Measurements from ENCODE around the gene MRPL48. TPM values are rescaled to one million over a fixed set of nuclear protein-coding genes. Genes with fewer than 3 reads are reported as not detected.
A peak's percentile ranks its signal among the peaks of the same experiment; 100 is the strongest.

The MRPL48 gene
- total and polyA plus RNA-seq, 10 of the 15 experiments (the other 5 are each of a cell fraction or from before 2014, with no cell fraction given) = 46.7 to 159 (median 83.4) TPM

- TF ChIP-seq E2F4 (IDR thresholded peaks at IDR 0.05; ENCODE audit: low read depth, low read length) = 0 out of 2 replicates have a peak, but pooled peaks have one; percentile 12
- no peak for TF ChIP-seq ZNF24 (IDR thresholded peaks at IDR 0.05)
- no peak for TF ChIP-seq NFXL1 (IDR thresholded peaks at IDR 0.05; ENCODE audit: borderline replicate concordance)
- peak; percentile 85 for TF ChIP-seq POLR2A (IDR thresholded peaks at IDR 0.05; ENCODE audit: low read depth, low read length)
- peak; percentile 78 for TF ChIP-seq POLR2AphosphoS2 (IDR thresholded peaks at IDR 0.05; ENCODE audit: low read depth, low read length)
- no peak for TF ChIP-seq MYB (IDR thresholded peaks at IDR 0.05; ENCODE audit: borderline replicate concordance, low read depth, low read length)
- no peak for TF ChIP-seq BRCA1 (IDR thresholded peaks at IDR 0.05; ENCODE audit: low read depth, low read length)
- TF ChIP-seq NFYA (IDR thresholded peaks at IDR 0.05; ENCODE audit: borderline replicate concordance, low read depth, low read length) = no peak
- no peak for TF ChIP-seq SPI1 (IDR thresholded peaks at IDR 0.05; ENCODE audit: borderline replicate concordance, insufficient read depth, low read depth, low read length)
- peak; percentile 45 to 57; a peak in 3 of 4 replicates for TF ChIP-seq BHLHE40 (IDR thresholded peaks at IDR 0.05; ENCODE audit: borderline replicate concordance in 1 of 2, low read depth in 2 of 2, low read length in 1 of 2)
- no peak; the same call in 1 of the 2 replicates for TF ChIP-seq CEBPZ (IDR thresholded peaks at IDR 0.05; ENCODE audit: low read depth, low read length)
- TF ChIP-seq SREBF1 (IDR thresholded peaks at IDR 0.05; ENCODE audit: low read length) = no peak
- TF ChIP-seq WRNIP1 (IDR thresholded peaks at IDR 0.05; ENCODE audit: borderline replicate concordance, low read depth, low read length) = no peak
- TF ChIP-seq TAF1 (IDR thresholded peaks at IDR 0.05; ENCODE audit: borderline replicate concordance, low read depth, low read length) = peak; percentile 25; the same call in 1 of the 2 replicates
- peak; percentile 81 for TF ChIP-seq MEF2B (IDR thresholded peaks at IDR 0.05; ENCODE audit: partially characterized antibody, poor library complexity, severe bottlenecking)
- peak; percentile 1 for TF ChIP-seq SKIL (IDR thresholded peaks at IDR 0.05; ENCODE audit: low read depth, poor library complexity, severe bottlenecking)
- peak; percentile 71 for TF ChIP-seq NBN (IDR thresholded peaks at IDR 0.05)
- TF ChIP-seq ZNF622 (IDR thresholded peaks at IDR 0.05) = no peak
- no peak for TF ChIP-seq IRF3 (IDR thresholded peaks at IDR 0.05)
Observed at GRCh38 chr11:73779084-73779902, 8.4 kb upstream of the MRPL48 start (continued).
